Measurements from ENCODE around the gene FUT8. TPM values are rescaled to one million over a fixed set of nuclear protein-coding genes. Genes with fewer than 3 reads are reported as not detected.
A peak's percentile ranks its signal among the peaks of the same experiment; 100 is the strongest.
"Not testable (repeated sequence)": the region's sequence is repeated elsewhere in the genome, so short reads cannot be mapped to it uniquely, and the experiment has no call there.

Gene FUT8
- total RNA-seq, 2 donors from 2014 or later: 50.3 to 89.9 TPM

DNA sequence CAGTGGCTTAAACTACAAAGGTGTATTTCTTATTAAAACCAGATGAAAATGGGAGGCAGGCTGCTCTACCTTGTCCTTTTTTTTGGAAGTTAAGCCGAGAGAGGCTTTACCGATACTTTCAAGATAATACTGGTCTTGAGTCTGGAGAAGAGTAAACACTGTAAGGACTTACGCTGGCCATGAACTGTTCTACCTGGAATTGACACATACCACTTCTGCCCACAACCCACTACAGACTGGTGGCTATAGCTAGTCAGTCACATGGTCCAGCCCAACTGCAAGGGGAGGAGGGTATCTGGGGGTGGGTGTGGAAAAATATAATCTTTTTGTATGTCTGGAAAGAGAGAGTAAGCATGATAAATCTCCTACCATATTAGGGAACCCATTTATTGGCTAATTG lies 4.4 kb upstream of the FUT8 start:
- Mint-ChIP-seq H3K4me3 (no peak overlapping the region), H3K36me3 (ENCODE audit: low read depth) (no peaks in the 10 kb centered on the region), H3K4me1 (peaks cover 8% of the 10 kb centered on the region), H3K27ac (no peak overlapping the region), H3K9me3 (no peaks in the 10 kb centered on the region), H3K27me3 (no peaks in the 10 kb centered on the region)
- ATAC-seq (replicated peaks): no peak

DNA sequence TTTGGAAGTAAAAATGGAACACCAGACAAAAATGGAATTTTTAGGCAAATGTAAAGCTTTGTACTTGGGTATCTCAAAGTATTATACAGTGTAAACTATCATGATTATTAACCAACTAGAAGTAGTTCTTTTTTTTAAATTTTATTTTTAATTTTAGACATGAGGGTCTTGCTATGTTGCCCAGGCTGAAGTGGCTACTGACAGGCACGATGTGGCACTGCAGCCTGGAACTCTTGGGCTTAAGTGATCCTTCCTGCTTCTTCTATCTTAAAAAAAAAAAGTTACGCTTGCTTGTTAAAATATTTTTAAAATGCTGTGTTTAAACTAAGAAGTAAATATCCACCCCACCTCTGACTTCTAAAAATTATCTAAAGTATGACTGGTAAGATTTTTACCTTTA lies 1.9 kb upstream of the FUT8 start:
- peak overlapping the region; percentile 97 for H3K27ac Mint-ChIP-seq
- ATAC-seq (replicated peaks): no peak
- no peaks in the 10 kb centered on the region for H3K36me3 Mint-ChIP-seq (ENCODE audit: low read depth)
- H3K4me1 Mint-ChIP-seq: peaks cover 12% of the 10 kb centered on the region
- H3K27me3 Mint-ChIP-seq: no peaks in the 10 kb centered on the region
- H3K9me3 Mint-ChIP-seq: no peaks in the 10 kb centered on the region
- H3K4me3 Mint-ChIP-seq: peak overlapping the region; percentile 99

DNA sequence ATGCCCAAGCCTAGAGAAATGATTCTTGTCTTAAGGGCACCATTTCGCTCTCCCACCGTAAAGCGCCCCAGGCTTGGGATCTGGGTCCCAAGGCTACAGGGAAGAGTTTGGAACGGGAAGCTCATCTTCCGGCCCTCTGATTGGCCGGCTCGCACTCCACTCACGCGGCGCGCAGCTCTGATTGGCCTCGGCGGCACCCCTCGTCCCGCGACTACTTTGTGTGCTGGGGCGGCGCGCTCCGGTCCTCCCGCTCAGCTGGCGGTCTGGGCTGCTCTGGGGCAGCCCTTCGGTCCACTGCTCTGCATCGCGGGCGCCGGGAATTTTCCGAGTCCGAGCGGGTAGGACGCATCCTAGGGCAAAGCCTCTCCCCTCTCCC lies 886 bp upstream of the FUT8 start:
- Mint-ChIP-seq H3K9me3 (no peaks in the 10 kb centered on the region), H3K4me1 (peaks cover 12% of the 10 kb centered on the region), H3K27ac (peak overlapping the region; percentile 97), H3K36me3 (ENCODE audit: low read depth) (no peaks in the 10 kb centered on the region), H3K4me3 (peak overlapping the region; percentile 99), H3K27me3 (no peaks in the 10 kb centered on the region)
- ATAC-seq (replicated peaks): peak; percentile 76

DNA sequence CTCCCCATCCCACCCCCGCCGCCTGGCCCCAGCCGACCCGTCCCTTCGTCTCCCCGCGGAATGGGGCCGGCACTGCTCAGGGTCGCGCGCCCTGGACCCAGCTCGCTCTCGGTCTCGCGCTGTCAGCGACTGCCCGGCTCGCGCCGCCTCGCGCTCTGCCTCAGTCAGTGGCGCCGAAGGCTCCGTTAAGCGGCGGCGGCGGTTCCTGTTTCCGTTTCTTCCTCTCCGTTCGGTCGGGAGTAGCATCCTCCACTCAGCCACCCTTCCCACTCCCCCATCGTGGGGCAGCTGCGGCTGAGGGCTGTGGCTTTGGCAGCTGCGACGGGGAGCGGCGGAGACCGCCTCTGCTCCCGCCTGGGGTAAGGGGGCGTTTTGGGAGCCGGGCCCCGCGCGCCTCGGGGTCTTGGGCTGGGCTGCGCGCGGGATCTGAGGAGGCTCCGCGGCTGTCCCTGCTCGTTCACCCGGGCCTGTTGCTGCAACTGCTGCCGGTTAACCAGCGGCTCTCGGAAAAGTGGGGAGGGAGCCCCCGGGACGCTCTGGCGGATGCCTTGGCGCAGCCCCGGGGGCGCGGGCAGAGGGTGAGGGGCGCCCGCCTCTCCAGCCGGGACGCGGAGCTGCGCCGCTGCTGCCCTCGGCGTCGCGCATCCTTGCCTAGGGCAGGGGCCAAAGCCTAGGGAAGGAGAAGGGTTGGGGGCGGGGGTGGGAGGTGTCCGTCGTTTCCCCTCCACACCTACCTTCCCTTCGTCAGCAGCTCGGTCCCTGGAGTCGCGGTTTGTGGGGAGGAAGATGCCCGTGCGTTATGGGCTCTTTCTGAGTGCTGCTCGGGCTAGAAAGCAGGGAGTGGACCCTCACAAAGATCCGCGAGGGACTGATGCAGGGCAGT lies 567 bp downstream of the FUT8 start:
- peak; percentile 63 for ATAC-seq (replicated peaks)
- no peaks in the 10 kb centered on the region for H3K9me3 Mint-ChIP-seq
- H3K27ac Mint-ChIP-seq: peak overlapping the region; percentile 50
- peaks cover 11% of the 10 kb centered on the region for H3K4me1 Mint-ChIP-seq
- peak overlapping the region; percentile 99 for H3K4me3 Mint-ChIP-seq
- H3K27me3 Mint-ChIP-seq: no peaks in the 10 kb centered on the region
- H3K36me3 Mint-ChIP-seq (ENCODE audit: low read depth): no peaks in the 10 kb centered on the region

DNA sequence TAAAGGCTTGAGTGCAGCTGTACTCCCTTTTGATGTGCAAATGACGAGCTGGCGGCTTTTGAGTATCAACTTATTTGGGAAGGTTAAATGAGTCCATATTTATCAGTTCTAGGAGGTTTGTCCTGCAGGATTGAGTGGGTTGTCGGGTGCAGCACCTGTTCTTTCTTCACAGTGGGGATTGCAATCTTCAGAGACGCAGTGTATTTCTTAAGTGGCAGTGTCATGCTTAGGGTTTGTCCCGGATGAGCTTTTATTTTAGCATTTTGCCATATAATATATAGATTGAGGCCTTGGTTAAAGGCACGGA lies 1.2 kb downstream of the FUT8 start:
- no peaks in the 10 kb centered on the region for H3K36me3 Mint-ChIP-seq (ENCODE audit: low read depth)
- peak overlapping the region; percentile 45 for H3K27ac Mint-ChIP-seq
- H3K4me1 Mint-ChIP-seq: peaks cover 8% of the 10 kb centered on the region
- no peaks in the 10 kb centered on the region for H3K27me3 Mint-ChIP-seq
- no peak for ATAC-seq (replicated peaks)
- no peaks in the 10 kb centered on the region for H3K9me3 Mint-ChIP-seq
- peak overlapping the region; percentile 99 for H3K4me3 Mint-ChIP-seq

DNA sequence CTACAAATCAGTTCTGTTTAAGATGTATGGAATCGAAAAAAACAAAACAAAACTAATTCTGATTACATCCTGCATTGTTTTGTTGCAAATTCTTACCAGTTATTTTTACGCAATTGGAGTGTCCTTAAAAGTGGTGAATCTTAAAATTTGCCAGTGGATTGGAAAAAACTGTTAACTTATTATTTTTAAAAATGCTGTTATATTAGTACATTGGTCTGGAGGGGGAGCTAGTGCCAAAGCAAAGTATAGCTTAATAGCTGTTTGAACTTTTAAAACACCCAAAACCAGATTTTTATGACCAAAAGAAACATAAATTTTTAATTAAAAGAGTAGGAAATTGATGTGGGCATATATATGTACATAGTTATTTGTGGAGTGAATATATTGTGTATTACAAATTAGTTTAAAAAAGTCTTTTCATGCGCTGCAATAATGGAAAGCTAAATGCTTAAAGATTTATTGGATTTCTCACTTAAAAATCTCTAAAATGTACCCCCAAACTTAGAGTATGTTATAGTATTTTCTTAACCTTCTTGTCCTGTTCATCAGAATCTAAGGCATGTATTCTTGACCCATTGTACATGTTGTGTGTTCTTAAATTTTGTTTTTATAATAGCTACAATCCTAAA lies 2.5 kb downstream of the FUT8 start:
- Mint-ChIP-seq H3K4me1 (peaks cover 8% of the 10 kb centered on the region), H3K27ac (no peak overlapping the region), H3K36me3 (ENCODE audit: low read depth) (no peaks in the 10 kb centered on the region), H3K27me3 (no peaks in the 10 kb centered on the region), H3K9me3 (no peaks in the 10 kb centered on the region), H3K4me3 (peak overlapping the region; percentile 99)
- no peak for ATAC-seq (replicated peaks)

DNA sequence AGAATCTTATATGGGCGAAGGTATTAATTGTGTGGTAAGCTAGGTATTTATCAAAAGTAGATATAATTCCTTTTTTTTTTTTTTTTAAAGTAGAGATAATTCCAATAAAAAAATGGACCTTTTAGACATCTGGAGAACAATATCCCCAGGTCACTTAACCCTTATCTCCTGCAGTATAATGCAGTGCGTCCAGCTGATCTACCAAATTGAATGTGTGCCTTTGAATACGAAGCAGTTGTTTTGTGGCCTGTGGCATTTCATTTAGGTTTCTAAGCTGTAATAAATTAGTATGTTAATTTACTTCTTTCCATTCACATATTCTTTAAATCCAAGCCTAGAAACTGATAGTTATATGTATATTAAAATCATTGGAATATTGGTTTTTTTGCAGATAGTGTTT lies 3.1 kb downstream of the FUT8 start:
- ATAC-seq (replicated peaks): no peak
- Mint-ChIP-seq H3K9me3 (no peaks in the 10 kb centered on the region), H3K27ac (no peak overlapping the region), H3K4me3 (no peak overlapping the region), H3K27me3 (no peaks in the 10 kb centered on the region), H3K4me1 (peaks cover 8% of the 10 kb centered on the region), H3K36me3 (ENCODE audit: low read depth) (no peaks in the 10 kb centered on the region)

DNA sequence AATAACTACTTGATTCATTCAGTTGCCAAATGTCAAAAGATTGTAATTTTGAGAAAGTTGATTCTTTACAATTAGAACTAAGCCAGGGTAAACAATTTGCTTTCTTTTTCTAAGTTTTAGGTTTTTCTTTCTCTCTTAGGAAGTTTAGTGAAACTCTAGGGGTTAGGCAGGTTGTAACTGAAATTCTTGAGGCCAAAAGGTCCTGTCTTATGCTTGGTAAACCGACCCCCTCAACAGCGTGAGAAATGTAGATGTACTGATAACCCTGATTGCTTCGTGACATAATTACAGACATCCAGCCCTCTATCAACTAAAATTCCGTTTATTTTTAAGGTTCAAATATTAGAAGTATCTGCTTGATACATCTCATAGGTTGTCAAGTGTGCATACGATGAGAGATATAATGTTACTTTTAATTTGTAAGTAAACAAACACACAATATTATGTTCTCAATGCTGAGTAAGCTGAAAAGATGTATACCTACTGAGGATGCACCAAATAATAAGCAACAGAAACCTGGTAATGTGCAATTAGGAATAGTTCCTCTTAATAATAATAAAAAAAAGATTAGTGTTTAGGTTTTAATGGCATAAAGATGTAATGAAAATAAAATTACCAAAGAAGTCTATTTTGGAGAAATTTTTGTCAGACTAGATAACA lies 7.2 kb downstream of the FUT8 start:
- Mint-ChIP-seq H3K36me3 (ENCODE audit: low read depth) (no peaks in the 10 kb centered on the region), H3K27ac (no peak overlapping the region), H3K4me3 (no peak overlapping the region), H3K4me1 (peaks cover 13% of the 10 kb centered on the region), H3K9me3 (no peaks in the 10 kb centered on the region), H3K27me3 (no peaks in the 10 kb centered on the region)
- ATAC-seq (replicated peaks): no peak

DNA sequence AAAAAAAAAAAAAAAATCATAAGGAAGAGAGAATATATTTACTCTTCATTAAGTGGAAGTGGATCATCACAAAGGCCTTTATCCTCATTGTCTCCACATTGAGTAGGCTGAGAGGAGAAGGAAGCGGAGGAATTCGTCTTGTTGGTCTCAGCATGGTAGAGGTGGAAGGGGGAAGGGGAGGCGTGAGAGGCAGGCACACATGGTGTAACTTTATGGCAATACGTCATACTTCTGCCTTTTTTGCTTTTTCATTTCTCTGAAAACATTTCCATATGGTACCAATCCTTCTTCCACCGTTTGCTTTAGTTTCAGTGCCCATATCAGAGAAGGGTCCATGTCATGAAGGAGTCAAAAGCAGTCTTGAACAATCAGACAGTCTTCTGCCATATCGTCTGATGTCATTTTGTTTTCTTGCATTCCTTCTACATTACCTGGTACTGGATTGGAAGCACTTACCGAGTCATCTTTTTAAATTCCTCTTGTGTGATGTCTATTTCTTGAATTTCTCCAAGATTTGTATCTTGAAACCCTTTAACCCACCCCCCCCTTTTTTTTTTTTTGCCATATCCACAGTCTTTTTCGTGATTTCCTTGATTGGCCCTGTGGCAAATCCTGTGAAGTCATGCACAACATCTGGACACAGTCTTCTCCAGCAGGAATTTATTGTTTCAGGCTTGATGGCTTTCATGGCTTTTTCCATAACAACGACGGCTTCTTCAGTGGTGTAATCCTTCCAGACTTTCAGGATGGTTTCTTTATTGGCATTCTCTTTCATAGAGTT lies 8.9 kb downstream of the FUT8 start:
- Mint-ChIP-seq H3K4me3 (no peak overlapping the region), H3K36me3 (ENCODE audit: low read depth) (peaks cover 5% of the 10 kb centered on the region), H3K27me3 (no peaks in the 10 kb centered on the region), H3K4me1 (peaks cover 20% of the 10 kb centered on the region), H3K9me3 (no peaks in the 10 kb centered on the region), H3K27ac (no peak overlapping the region)
- no peak for ATAC-seq (replicated peaks)

DNA sequence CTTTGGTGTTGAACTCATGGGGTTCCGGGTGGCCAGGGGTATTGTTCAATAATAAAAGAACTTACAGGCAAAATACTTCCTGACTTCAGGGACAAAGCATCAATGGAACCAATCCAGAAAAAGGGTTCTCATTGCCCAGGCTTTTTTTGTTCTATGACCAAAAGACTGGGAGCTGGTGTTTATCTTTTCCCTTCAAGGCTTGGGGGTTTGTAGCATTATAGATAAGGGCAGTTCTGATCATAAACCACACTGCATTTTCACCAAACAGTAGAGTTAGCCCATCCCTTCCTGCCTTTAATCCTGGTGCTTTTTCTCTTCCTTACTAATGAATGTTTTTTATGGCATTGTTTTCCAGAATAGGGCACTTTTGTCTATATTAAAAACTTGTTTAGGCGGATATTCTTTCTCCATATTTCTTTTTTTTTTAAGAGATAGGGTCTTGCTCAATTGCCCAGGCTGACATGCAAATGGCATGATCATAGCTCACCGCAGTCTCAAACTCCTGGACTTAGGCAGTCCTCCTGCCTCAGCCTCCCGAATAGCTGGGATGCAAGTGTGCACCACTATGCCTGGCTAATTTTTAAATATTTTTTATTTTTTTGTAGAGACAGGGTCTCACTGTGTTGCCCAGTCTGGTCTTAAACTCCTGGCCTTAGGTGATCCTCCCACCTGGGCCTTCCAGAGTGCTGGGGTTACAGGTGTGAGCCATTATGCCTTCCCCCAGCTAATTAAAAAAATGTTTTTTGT lies 9.7 kb downstream of the FUT8 start:
- Mint-ChIP-seq H3K4me1 (peaks cover 22% of the 10 kb centered on the region), H3K27ac (no peak overlapping the region), H3K4me3 (no peak overlapping the region), H3K36me3 (ENCODE audit: low read depth) (peaks cover 14% of the 10 kb centered on the region), H3K27me3 (no peaks in the 10 kb centered on the region), H3K9me3 (no peaks in the 10 kb centered on the region)
- ATAC-seq (replicated peaks): no peak

DNA sequence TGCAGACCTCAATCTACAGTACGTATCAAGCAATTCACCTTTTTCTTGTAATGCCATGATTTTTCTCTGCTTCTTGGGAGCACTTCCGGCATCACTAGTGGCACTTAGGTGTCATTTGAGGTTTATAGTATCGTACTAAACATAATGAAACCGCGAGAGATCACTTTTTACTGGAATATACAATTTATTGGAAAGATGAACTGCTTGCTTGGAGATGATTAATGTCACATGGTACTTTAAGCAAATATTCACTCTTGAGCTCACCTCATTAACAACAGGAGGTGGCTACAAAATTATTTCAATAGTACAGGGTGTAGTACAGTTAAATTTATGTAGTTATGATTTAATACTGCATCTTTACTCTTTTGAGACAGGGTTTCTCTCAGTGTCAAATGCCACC lies 11.5 kb downstream of the FUT8 start:
- H3K27me3 Mint-ChIP-seq: no peaks in the 10 kb centered on the region
- H3K27ac Mint-ChIP-seq: no peak overlapping the region
- ATAC-seq (replicated peaks): no peak
- H3K36me3 Mint-ChIP-seq (ENCODE audit: low read depth): peaks cover 15% of the 10 kb centered on the region
- no peaks in the 10 kb centered on the region for H3K9me3 Mint-ChIP-seq
- H3K4me1 Mint-ChIP-seq: peaks cover 26% of the 10 kb centered on the region
- no peak overlapping the region for H3K4me3 Mint-ChIP-seq

DNA sequence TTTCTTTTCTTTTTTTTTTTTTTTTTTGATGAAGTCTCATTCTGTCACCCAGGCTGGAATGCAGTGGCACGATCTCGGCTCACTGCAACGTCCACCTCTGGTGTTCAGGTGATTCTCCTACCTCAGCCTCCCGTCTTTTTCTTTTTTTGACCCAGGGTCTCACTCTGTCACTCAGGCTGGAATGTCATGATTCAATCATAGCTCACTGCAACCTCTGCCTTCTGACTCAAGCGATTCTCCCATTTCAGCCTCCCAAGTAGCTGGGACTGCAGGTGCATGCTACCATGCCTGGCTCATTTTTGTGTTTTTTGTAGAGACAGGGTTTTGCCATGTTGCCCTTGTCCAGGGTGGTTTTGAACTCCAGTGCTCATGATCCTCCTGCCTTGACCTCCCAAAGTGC lies 12.0 kb downstream of the FUT8 start:
- no peak for ATAC-seq (replicated peaks)
- H3K4me3 Mint-ChIP-seq: no peak overlapping the region
- no peaks in the 10 kb centered on the region for H3K9me3 Mint-ChIP-seq
- H3K36me3 Mint-ChIP-seq (ENCODE audit: low read depth): peaks cover 15% of the 10 kb centered on the region
- no peak overlapping the region for H3K27ac Mint-ChIP-seq
- H3K27me3 Mint-ChIP-seq: no peaks in the 10 kb centered on the region
- H3K4me1 Mint-ChIP-seq: peaks cover 26% of the 10 kb centered on the region

DNA sequence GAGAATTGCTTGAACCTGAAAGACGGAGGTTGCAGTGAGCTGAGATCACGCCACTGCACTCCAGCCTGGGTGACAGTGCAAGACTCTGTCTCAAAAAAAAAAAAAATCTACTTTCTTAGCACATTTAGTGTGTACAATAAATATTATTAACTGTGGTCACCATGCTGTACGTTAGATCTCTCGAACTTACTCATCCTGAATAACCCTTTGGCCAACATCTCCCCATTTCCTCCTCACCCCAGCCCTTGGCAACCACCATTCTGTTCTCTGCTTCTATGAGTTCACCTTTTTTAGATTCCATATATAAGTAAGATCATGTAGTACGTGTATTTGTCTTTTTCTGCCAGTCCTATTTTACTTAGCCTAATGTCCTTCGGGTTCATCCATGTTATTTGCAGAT lies 13.4 kb downstream of the FUT8 start:
- Mint-ChIP-seq H3K4me1 (peaks cover 26% of the 10 kb centered on the region), H3K36me3 (ENCODE audit: low read depth) (peaks cover 15% of the 10 kb centered on the region), H3K9me3 (no peaks in the 10 kb centered on the region), H3K27ac (no peak overlapping the region), H3K27me3 (no peaks in the 10 kb centered on the region), H3K4me3 (no peak overlapping the region)
- peak; percentile 39 for ATAC-seq (replicated peaks)

DNA sequence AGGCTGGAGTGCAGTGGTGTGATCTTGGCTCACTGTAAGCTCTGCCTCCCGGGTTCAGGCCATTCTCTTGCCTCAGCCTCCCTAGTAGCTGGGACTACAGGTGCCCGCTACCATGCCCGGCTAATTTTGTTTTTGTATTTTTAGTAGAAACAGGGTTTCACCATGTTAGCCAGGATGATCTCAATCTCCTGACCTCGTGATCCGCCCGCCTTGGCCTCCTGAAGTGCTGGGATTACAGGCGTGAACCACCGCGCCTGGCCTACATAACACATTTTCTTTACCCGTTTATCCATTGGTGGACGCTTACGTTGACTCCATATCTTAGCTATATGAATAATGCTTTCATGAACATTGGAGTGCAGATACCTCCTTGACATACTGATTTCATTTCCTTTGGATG lies 14.4 kb downstream of the FUT8 start:
- H3K36me3 Mint-ChIP-seq (ENCODE audit: low read depth): peaks cover 15% of the 10 kb centered on the region

More for the DNA sequence above, 14.4 kb downstream of the FUT8 start:
- H3K27me3 Mint-ChIP-seq; H3K9me3 Mint-ChIP-seq; H3K27ac Mint-ChIP-seq; H3K4me3 Mint-ChIP-seq; ATAC-seq (replicated peaks): not testable (repeated sequence)
- peaks cover 21% of the 10 kb centered on the region for H3K4me1 Mint-ChIP-seq

All from activated T-helper 17 cell treated with anti-CD3 and anti-CD28 coated beads, Interleukin-2, amount 50 U/mL, for 72 hours (primary cell).